Fibroblast of skin of back (primary cell): ENCODE results near the gene ZNF804B.
"Not testable (repeated sequence)": the region's sequence is repeated elsewhere in the genome, so short reads cannot be mapped to it uniquely, and the experiment has no call there.

Source experiments
- DNase-seq: peaks from one replicate; pipeline ENCODE4 v3.0.0-alpha.2; 2013

Gene ZNF804B

DNA sequence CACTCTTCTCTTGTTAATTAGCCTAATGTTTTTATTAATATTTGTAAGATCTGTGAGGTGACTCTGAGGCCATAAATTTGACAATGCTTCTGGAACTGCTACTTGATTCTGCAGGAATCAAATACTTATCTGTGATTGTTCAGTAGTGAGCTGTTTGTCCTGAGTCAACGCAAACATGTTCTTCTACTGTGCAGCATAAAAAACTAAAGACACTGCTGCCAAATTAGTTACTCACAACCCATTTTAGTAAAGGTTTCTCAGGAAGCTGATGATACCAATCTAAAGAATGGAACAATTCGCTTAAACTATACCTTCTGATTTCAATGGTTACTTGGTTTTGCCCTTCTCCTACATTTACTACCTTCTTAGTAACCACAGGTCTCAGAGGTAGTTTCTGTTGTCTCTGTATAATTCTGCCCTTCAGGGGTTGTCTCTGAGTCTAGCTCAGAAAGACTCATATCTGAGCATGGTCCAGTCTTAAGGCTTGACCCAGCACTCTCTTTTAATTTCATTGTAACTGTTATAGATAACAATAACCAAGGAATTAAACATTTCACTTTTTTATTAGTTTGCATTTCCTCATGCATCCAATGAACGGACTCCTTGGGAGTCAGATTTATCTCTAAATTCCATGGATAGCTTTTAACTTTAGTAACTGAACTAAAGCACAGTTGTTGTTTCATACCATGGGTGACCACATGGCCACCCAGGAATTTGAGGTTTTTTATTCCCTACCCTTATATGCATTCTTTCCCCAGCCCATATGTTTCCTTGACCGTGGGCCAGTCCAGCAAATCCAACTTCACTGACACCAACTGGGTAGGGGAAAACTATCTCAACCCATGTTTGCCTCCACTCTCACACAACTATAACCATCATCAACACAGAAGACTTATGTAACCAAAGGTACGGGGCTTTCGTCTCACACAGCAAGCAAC is 345.5 kb downstream of the ZNF804B start:
- DNase-seq = peak; percentile 91

DNA sequence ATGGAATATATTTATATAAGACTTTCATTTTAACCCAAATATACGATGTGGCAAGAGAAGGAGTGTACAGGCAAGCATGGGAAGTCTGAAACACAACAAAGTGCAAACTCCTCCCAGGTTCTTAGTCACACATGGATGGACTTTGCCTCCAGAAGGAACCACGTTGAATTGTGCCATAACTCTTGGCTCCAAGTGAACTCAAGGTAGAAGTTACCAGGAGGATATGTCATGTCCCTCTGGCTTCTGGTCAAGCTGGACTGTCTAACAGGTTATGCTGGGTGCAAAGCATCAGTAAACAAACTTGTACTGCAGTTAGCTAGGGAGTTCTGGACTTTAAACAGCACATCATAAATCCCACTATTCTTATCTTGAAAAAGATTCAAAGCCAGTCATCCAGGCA is 364.4 kb downstream of the ZNF804B start:
- no peak for DNase-seq

DNA sequence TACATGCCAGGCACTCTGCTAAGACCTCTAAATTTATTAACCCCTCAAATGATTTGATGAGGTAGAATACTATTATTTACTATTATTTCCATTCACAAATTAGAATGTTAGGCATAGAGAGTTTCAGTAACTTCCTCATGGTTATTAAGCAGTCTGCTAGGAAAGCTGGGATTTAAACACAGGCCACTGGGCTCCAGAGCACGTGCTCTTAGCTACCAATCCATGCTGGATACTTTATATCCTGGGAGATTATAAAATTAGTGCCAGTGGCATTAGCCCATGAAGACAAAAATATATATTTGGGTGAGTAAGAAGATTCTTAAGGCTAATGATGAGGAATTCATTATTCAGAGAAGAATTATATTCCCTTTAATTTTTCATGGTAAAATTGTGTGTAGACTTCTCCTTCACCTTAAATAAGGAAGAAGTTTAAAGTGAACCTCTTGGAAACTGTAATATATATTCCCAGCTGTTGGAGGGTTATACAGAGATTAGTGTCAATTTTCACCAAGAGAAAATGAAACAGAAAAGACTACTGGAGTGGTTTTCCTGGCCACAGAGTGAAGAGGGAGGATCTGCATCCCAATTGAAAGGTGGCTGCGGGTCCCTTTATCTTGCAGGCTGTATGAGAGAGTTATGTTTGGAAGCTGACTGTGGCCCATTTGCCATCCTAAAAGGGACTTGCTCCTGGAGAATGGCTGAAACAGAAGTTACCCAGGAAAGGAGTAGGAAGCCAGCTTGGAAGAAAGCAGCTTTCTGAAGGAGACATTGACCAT is 370.3 kb downstream of the ZNF804B start:
- DNase-seq = no peak

DNA sequence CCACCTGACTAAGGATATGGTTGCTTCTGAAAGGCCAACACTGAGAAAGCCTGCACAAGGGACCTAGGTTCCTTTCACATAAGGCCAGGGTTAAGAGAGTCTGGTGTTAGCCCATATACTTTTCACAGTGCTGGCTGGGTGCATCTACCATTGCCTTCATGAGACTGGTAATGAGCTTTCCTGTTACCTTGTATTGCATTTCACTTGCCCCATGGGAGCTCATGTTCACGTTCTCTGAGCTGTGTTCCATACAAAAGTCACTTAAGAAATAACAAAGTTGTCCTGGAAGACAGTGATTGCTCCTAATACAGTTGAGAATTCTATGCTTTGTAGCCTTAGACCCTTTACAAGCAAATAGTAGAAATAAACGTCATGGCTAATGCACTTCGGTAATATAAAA is 373.9 kb downstream of the ZNF804B start:
- DNase-seq = no peak

DNA sequence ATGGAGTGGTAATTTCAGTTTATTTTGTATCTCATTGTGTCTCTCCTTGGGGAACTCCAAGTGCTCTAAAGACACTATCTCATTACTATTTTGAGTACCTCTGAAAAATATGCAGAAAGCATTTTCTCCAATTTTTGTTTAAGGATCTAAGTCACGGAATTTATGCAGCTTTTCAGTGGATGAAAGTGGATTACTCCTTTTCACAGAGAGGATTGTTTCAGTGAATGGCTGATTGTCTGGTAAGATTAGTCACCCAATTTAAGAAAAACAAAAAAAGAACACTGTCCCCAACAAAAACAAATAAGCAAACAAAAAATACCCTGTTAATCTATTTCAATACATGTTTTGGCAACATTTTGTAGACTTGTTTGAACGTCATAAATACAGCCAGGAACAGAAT is 374.3 kb downstream of the ZNF804B start:
- no peak for DNase-seq

DNA sequence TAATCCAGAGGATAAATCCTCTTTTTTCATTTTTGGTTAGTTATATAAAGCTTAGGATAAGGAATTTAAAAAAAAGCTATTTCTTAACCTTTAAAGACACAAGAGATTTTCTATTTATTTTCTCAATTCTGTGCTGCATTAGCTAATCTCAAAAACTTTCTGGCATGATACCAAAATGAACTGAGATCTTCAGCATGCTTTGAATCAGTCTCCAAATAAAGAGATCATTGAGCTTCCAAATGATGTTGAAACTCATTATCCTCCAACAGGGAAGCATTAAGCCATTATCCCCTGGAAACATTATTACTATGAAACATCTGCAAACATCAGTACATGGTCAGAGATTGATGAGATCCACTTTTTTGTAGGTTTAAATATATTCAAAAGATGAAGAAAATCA is 386.3 kb downstream of the ZNF804B start:
- no peak for DNase-seq

DNA sequence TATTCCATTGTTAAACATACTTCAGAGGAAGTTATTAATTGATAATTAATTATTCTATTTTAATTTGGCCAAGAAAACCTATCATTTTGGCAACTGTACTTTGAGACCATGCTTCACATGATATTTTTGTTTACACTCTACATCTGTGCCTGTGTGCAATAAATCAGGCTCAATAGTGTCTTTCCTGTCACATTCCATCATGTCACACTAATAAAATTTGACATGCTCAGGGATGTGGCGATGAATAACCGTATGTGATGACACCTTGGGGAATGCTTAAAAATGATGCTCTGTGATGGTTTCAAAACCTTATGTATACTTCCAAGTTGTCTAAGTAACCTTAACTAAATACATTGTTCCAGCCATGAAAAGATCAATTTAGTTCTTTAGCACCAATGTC is 400.6 kb downstream of the ZNF804B start:
- no peak for DNase-seq

DNA sequence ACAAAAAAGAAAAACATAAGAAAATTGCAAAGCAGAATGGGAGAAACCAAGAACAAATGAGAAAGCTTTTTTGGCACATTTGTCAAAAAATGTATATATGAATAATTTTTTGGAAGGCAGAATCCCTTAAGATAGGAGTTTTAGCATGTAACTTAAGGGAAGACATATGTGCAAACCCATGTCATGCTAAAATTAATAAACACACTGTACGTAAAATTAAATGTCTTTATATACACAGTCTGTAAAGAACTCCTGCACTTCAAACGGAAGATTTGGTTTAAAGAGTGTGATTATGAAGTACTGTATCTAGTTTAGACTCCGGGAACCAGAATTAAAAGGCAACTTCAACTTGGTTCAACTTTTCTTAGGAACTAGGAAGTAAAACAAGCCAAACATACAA is 405.9 kb downstream of the ZNF804B start:
- no peak for DNase-seq

DNA sequence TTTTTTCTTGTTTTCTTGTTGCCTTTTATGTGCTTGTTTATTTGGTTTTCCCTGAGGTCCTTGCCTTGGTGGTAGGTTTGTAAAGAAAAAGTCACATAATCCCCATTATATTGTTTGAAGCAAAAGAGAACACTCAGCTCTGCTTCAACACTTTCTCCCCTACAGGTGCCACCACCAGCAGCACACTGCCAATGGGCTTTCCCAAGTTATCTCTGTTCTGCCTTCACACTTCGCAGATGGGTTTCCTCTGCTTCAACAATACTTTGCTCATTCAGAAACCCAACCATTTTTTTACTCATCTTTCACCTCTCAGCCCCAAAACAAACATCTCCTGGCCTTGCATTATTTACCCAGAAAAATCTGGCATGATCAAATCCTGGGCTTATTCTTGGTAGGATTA is 411.1 kb downstream of the ZNF804B start:
- DNase-seq = no peak

DNA sequence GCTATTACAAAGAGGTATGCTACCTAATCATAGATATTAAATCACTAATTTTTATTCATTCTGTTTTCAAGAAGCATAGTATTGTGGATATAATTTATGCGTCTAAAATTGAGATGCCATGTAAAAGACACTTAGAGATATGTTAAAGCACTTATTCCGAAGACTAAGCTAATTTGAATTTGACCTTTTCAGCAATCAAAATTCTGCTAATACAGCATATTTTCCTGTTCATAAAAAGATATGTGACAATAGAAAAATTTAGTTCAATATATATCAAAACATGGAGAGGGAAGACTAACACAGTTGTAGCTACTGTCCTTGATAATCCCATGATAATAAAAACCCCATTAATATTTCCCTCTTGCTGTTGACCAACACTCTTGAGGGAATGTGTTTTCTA is 422.6 kb downstream of the ZNF804B start:
- DNase-seq = no peak

DNA sequence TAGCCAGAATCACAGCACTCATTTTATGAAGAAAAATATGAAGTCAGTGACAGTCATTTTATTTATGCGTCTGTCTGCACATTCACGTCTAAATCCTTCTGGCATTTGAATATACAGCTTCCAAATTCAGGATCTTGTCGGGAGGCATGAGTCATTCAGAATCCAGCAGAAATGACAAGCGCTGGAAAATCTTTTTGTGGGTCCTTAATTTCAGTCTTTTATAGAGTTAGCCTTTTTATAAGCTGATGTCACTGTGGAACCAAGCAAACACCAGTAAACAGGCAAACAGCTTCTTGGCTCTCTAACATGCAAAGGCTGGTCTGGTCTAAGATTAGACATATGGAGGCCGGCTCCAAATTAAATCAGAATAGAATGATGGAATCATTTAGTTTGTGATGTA is 424.2 kb downstream of the ZNF804B start:
- peak; percentile 59 for DNase-seq

DNA sequence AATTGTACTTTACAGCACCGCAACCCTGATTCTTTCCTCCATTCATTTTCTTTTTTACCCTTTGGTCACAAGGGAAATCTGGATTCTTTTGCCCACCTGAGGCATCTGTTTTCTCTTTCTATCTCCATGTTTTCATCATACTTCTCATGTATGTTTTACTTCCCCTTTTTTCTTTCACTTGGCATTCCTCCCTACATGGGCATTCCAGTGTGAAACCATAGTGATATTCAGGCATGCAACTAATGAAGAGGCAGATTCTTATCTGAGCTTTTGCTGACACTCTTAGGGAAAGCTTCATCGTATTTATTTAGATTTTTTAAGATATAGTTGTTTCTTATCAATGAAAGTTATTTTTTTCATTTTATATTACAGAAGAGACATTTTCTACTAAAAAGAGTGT is 441.3 kb downstream of the ZNF804B start:
- DNase-seq = peak; percentile 30

DNA sequence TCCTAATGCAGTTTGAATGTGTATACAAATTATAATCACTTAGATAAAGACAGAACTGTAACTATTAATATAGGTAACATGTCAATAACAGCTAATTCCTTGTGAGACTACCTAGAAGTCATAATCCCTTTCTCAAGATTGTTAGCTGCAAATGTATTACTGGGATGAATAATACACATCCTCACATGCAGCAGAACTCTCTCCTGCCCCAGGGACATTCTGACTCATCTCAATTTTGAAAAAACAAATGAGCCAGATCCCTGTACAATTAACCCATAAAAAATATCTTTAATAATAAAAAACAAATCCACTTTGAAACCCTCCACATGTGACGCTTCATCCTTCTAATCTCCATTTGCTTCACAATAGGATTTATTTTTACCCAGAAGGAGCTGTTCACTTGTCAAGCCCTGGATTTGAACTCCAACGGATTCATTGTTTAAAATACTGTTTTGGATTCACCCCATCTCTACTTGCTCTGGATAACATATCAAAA is 464.4 kb downstream of the ZNF804B start:
- peak; percentile 46 for DNase-seq

DNA sequence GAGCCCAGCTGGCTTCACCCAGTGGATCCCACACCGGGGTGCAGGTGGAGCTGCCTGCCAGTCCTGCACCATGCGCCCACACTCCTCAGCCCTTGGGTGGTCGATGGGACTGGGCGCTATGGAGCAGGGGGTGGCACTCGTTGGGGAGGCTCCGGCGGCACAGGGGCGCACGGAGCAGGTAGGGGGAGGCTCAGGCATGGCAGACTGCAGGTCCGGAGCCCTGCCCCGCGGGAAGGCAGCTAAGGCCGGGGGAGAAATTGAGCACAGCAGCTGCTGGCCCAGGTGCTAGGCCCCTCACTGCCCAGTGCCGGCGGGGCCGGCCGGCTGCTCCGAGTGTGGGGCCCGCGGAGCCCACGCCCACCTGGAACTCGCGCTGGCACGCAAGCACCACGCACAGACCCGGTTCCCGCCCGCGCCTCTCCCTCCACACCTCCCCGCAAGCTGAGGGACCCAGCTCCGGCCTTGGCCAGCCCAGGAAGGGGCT is 469.2 kb downstream of the ZNF804B start:
- DNase-seq = not testable (repeated sequence)

DNA sequence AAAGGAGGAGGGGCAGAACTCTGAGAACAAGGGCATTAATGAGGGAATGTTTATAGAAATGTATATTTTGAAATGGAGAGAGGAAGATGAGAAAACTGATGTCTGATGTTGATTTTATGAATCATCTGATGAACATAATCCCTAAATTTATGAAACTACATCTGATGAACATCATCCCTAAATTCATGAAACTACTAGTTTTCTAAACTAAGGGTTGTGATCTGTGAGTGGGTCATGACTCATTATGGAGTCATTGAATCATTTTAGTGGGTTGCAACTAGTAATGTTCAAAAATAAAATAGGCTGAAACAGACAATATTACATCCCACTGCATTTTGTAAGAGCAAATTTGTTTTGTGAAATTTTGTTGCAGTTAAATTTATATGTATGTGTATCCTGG is 478.7 kb downstream of the ZNF804B start:
- peak; percentile 86 for DNase-seq

DNA sequence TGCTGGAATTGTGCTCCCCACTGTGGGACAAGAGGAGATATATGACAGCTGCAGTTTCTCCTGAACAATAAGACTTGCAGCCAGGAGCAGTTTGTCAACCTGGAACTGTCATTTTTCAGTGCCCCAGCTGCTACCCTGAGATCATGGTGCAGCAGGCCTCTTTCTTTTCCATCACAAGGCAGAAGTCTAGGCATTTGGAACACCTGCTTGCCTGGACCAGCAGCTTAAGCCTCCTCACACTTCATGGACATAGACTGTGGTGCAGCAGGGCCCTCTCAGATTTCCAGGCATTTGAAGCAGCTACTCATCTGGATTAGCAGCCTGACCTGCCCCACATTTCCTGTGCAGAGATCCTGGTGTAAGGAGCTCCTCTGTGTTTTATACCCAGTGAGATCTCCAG is 486.7 kb downstream of the ZNF804B start:
- DNase-seq = no peak

DNA sequence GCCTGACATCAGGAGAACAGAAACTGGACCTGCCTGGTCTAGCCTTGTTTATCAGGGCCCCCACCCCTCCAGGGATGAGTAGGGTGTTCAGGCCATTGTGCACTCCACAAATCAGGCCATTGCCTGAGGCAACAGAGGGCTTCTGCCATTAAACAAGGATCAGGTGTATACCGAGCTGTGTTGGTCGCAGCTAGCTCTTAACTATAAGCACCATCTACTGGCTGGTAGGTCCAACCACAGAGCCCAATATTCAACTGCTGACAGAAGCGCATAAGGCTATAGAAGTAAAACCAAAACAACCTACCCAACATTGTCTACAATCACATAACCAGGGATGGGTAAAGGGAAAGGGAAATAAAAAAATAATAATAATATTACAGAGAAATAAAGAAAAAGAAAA is 487.7 kb downstream of the ZNF804B start:
- DNase-seq = no peak

DNA sequence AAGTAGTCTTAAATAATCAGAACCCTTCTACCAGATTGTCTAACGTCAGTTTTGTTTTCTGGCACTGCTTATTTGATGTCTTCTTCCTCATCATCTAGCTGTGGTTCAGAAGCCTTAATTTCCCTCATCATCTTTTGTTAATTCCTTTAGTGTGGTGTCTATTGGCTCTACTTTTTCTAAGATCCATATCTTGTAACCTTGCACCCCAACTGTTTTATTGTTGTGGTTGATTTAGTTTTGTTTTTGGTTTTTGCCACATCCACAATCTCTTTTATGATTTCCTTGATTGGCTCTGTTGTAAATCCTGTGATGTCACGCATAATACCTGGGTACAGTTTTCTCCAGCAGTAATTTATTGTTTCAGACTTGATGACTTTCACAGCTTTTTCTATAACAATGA is 499.6 kb downstream of the ZNF804B start:
- no peak for DNase-seq

DNA sequence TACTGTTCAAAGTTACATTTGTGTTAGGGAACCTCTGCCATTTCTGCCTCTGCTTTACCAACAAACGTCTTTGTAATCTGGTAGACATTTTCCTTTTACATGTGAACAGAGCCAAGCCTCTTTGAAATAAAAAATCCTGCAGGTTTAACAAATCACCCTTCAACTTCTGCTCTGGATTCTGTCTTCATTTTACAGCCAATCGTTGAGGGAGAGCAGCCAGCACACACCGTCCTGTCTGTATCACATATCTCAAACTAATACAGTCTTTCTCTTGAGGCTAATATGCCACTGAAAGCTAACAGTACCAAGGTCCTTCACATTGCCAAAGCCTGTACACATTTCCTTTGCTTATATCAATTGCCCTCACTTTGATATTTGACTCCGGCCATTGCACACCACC is 504.6 kb downstream of the ZNF804B start:
- no peak for DNase-seq

DNA sequence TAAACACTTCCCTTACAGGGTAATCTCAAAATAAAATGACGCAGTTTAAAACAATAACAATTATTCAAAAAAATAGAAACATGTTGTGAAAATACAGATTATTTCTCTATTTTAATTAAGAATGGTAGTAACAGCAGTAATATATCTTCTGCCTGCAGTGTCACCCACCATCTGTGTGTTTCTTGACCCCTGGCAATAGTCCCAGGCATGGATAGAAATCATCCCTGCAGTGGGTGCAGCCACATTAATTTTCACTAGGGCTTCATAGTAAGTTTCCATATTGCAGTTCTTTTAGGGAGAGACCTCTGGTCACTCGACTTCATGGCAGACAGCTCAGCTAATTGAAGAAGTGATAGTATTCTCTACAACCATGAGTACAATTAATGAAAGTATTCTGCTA is 506.1 kb downstream of the ZNF804B start:
- DNase-seq = no peak

DNA sequence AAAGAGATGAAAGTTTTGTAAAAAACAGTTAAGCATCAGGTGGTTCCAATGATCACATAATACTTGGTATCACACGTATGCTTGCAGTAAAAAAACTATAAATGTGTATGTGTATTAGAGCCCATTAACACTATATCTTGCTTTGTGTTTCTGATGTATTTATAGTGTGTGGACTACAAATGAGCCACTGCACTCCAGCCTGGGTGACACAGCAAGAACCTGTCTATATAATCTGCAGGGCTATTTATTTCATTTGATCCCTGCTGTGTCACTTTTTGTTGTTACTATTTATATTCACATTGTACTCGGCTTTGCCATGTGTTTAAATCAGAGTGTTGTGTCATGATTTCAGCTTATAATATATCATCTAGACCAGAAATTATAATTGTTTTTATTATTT is 523.8 kb downstream of the ZNF804B start:
- DNase-seq = no peak

DNA sequence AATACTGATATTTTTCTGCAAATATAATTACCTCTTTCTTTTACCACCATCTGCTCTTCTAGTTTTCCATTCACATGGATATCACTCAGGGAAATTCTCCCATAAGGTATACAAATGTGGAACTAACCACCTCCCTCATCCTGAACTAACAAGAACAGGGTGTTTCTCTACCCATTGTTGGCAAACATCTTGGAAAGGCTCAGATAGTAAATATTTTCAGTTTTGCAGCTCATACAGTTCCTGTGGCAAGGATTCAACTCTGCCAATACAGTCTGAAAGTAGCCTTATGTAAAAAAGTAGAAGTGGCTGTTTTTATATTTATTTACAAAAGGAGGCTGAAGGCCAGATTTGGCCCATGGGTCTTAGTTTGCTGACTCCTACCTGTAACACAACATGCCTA is 549.0 kb downstream of the ZNF804B start:
- no peak for DNase-seq

DNA sequence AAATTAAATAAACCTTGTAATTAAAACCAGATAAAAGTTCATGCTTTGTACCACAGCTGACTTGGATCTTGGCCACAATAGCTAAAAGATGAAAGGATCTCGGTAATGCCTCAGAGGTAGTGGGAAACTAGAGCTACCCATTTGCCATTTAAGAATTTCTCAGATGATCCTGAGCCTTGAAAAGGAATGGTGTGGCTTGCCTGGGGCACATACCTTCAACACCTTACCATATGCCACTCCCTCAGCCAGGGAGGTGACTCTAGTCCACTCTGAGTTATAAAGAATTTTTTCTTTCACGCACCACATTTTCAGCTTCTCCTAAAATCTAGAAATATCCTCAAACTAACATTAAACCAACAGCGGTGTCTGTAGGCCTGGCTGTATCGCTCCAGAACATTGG is 552.4 kb downstream of the ZNF804B start:
- no peak for DNase-seq

DNA sequence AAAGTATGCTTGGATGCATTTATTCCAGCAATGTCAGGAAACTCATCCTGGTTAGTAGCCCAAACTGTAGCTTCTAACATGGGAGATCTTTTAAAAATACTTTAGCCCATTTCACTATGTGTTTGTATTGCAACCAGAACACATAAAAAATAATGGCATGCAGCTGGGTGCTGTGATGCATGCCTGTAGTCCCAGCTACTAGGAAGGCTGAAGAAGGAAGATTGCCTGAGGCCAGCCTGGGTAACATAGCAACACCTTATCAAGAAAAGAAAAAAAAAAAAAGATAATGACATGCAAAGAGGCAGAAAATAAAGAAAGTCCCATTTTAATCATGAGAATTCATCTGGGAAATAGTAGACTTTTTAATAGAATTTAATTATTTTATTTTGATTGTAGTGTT is 553.1 kb downstream of the ZNF804B start:
- no peak for DNase-seq
